ENCODE results near the gene SEMA3F. TPM values are rescaled to one million over a fixed set of nuclear protein-coding genes. Genes with fewer than 3 reads are reported as not detected.
A peak's percentile ranks its signal among the peaks of the same experiment; 100 is the strongest.

SEMA3F gene
- total RNA-seq, 1 experiment from 2014 or later: 3.9 TPM

GRCh38 chr3:50161320-50161719, 6.2 kb downstream of the SEMA3F start:
- Histone ChIP-seq H3K27ac (ENCODE audit: low read depth, low read length, poor library complexity, severe bottlenecking) (no peak overlapping the region), H3K4me1 (ENCODE audit: insufficient read depth, low read length, poor library complexity, severe bottlenecking) (peaks cover 21% of the 10 kb centered on the region), H3K27me3 (replicated peaks; ENCODE audit: insufficient read depth, low read depth, low read length, poor library complexity) (no peaks in the 10 kb centered on the region), H3K36me3 (ENCODE audit: insufficient read depth, low read length, poor library complexity, severe bottlenecking) (no peaks in the 10 kb centered on the region), H3K9me3 (ENCODE audit: low read depth, low read length, poor library complexity, severe bottlenecking) (no peaks in the 10 kb centered on the region), H3K4me3 (ENCODE audit: low read depth, low read length, poor library complexity, severe bottlenecking) (no peak overlapping the region)
- TF ChIP-seq EZH2 (IDR thresholded peaks at IDR 0.05; ENCODE audit: borderline replicate concordance, low read depth, low read length, poor library complexity, severe bottlenecking): no peak
- no TSS peak for BruUV-seq (replicated peaks)
- CTCF ChIA-PET: no interaction called here
- POLR2A ChIA-PET (ENCODE audit: low non-redundant PET): no interaction called here
- intact Hi-C loops (cut with micrococcal nuclease; ENCODE audit: unreplicated experiment): no loop called here
- no peak for DNase-seq (ENCODE audit: low spot score)

- POLR2A ChIA-PET (ENCODE audit: low non-redundant PET): no interaction called here
- BruUV-seq (replicated peaks): no TSS peak
- H3K27ac ChIP-seq (ENCODE audit: low read depth, low read length, poor library complexity, severe bottlenecking): no peak overlapping the region
- no peak for DNase-seq (ENCODE audit: low spot score)
- intact Hi-C loops (cut with micrococcal nuclease; ENCODE audit: unreplicated experiment): no loop called here
- peaks cover 30% of the 10 kb centered on the region for H3K4me1 ChIP-seq (ENCODE audit: insufficient read depth, low read length, poor library complexity, severe bottlenecking)
- H3K4me3 ChIP-seq (ENCODE audit: low read depth, low read length, poor library complexity, severe bottlenecking): no peak overlapping the region
- no peak for TF ChIP-seq EZH2 (IDR thresholded peaks at IDR 0.05; ENCODE audit: borderline replicate concordance, low read depth, low read length, poor library complexity, severe bottlenecking)
- no peak for TF ChIP-seq CTCF (conservative IDR thresholded peaks at IDR 0.05; ENCODE audit: low read depth, low read length)
- CTCF ChIA-PET: no interaction called here
- H3K27me3 ChIP-seq (replicated peaks; ENCODE audit: insufficient read depth, low read depth, low read length, poor library complexity): no peaks in the 10 kb centered on the region
- H3K36me3 ChIP-seq (ENCODE audit: insufficient read depth, low read length, poor library complexity, severe bottlenecking): no peaks in the 10 kb centered on the region
- H3K9me3 ChIP-seq (ENCODE audit: low read depth, low read length, poor library complexity, severe bottlenecking): no peaks in the 10 kb centered on the region
Measured at GRCh38 chr3:50162034-50162883, 7.1 kb downstream of the SEMA3F start.

- H3K27ac ChIP-seq (ENCODE audit: low read depth, low read length, poor library complexity, severe bottlenecking): peak overlapping the region; percentile 23
- ChIA-PET POLR2A (ENCODE audit: low non-redundant PET) (no interaction called here), CTCF (no interaction called here)
- H3K36me3 ChIP-seq (ENCODE audit: insufficient read depth, low read length, poor library complexity, severe bottlenecking): no peaks in the 10 kb centered on the region
- DNase-seq (ENCODE audit: low spot score): peak; percentile 70
- no TSS peak for BruUV-seq (replicated peaks)
- no peaks in the 10 kb centered on the region for H3K9me3 ChIP-seq (ENCODE audit: low read depth, low read length, poor library complexity, severe bottlenecking)
- no peaks in the 10 kb centered on the region for H3K27me3 ChIP-seq (replicated peaks; ENCODE audit: insufficient read depth, low read depth, low read length, poor library complexity)
- no peak for TF ChIP-seq EZH2 (IDR thresholded peaks at IDR 0.05; ENCODE audit: borderline replicate concordance, low read depth, low read length, poor library complexity, severe bottlenecking)
- TF ChIP-seq CTCF (conservative IDR thresholded peaks at IDR 0.05; ENCODE audit: low read depth, low read length): no peak
- intact Hi-C loops (cut with micrococcal nuclease; ENCODE audit: unreplicated experiment): no loop called here
- no peak overlapping the region for H3K4me3 ChIP-seq (ENCODE audit: low read depth, low read length, poor library complexity, severe bottlenecking)
- peaks cover 30% of the 10 kb centered on the region for H3K4me1 ChIP-seq (ENCODE audit: insufficient read depth, low read length, poor library complexity, severe bottlenecking)
Measured at GRCh38 chr3:50163572-50164455, 8.7 kb downstream of the SEMA3F start.

All from A673 (cell line).